WTC11 (cell line): Measurements from ENCODE around the gene PSME2.

ENCODE experiments used
- CREB1 ChIP-seq: sonication (generic); formaldehyde crosslinking; IDR thresholded peaks from 2 replicates; pipeline ENCODE4 v1.8.0; 2023; ENCODE audit warnings: mild to moderate bottlenecking, missing genetic modification reagents
- IRF1 ChIP-seq: sonication (generic); formaldehyde crosslinking; IDR thresholded peaks from 2 replicates; pipeline ENCODE4 v1.8.0; 2023; ENCODE audit warnings: missing genetic modification reagents
- NR2C2 ChIP-seq: sonication (generic); formaldehyde crosslinking; IDR thresholded peaks from 2 replicates; pipeline ENCODE4 v1.8.0; 2022; ENCODE audit warnings: mild to moderate bottlenecking, missing genetic modification reagents
- SMAD4 ChIP-seq: sonication (generic); formaldehyde crosslinking; IDR thresholded peaks from 2 replicates; pipeline ENCODE4 v1.8.0; 2022; ENCODE audit warnings: mild to moderate bottlenecking, missing genetic modification reagents
- ZNF138 ChIP-seq: sonication (generic); formaldehyde crosslinking; conservative IDR thresholded peaks from 2 replicates; pipeline ENCODE4 v1.8.1; 2022; ENCODE audit warnings: mild to moderate bottlenecking, moderate library complexity, missing genetic modification reagents
- TF ChIP-seq, protein P1 (sequence below): sonication (generic); formaldehyde crosslinking; IDR thresholded peaks from 2 replicates; pipeline ENCODE4 v1.8.0; 2022; ENCODE audit warnings: mild to moderate bottlenecking, missing genetic modification reagents
- TF ChIP-seq, protein P2 (sequence below): fragments of 200-600 bp; IDR thresholded peaks from 2 replicates; pipeline ENCODE4 v1.8.0; 2022; ENCODE audit warnings: antibody characterized with exemption
- TF ChIP-seq, protein P3 (sequence below): sonication (generic); formaldehyde crosslinking; IDR thresholded peaks from 2 replicates; pipeline ENCODE4 v1.8.0; 2022; ENCODE audit warnings: mild to moderate bottlenecking, missing genetic modification reagents

GRCh38 chr14:24151404-24152080 lies 5.1 kb upstream of the PSME2 start:
- TF ChIP-seq, protein P1, sequence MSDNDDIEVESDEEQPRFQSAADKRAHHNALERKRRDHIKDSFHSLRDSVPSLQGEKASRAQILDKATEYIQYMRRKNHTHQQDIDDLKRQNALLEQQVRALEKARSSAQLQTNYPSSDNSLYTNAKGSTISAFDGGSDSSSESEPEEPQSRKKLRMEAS: no peak
- TF ChIP-seq, protein P2, sequence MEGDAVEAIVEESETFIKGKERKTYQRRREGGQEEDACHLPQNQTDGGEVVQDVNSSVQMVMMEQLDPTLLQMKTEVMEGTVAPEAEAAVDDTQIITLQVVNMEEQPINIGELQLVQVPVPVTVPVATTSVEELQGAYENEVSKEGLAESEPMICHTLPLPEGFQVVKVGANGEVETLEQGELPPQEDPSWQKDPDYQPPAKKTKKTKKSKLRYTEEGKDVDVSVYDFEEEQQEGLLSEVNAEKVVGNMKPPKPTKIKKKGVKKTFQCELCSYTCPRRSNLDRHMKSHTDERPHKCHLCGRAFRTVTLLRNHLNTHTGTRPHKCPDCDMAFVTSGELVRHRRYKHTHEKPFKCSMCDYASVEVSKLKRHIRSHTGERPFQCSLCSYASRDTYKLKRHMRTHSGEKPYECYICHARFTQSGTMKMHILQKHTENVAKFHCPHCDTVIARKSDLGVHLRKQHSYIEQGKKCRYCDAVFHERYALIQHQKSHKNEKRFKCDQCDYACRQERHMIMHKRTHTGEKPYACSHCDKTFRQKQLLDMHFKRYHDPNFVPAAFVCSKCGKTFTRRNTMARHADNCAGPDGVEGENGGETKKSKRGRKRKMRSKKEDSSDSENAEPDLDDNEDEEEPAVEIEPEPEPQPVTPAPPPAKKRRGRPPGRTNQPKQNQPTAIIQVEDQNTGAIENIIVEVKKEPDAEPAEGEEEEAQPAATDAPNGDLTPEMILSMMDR: no peak
- TF ChIP-seq, protein P3, sequence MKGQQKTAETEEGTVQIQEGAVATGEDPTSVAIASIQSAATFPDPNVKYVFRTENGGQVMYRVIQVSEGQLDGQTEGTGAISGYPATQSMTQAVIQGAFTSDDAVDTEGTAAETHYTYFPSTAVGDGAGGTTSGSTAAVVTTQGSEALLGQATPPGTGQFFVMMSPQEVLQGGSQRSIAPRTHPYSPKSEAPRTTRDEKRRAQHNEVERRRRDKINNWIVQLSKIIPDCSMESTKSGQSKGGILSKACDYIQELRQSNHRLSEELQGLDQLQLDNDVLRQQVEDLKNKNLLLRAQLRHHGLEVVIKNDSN (CRISPR knock-in tag): no peak
- TF ChIP-seq CREB1: no peak
- no peak for TF ChIP-seq NR2C2 (CRISPR knock-in tag)
- TF ChIP-seq SMAD4 (CRISPR knock-in tag): no peak
- no peak for TF ChIP-seq IRF1 (CRISPR knock-in tag)
- no peak for TF ChIP-seq ZNF138 (CRISPR knock-in tag)
